ENCODE results near the gene TYW5.

The TYW5 gene

DNA sequence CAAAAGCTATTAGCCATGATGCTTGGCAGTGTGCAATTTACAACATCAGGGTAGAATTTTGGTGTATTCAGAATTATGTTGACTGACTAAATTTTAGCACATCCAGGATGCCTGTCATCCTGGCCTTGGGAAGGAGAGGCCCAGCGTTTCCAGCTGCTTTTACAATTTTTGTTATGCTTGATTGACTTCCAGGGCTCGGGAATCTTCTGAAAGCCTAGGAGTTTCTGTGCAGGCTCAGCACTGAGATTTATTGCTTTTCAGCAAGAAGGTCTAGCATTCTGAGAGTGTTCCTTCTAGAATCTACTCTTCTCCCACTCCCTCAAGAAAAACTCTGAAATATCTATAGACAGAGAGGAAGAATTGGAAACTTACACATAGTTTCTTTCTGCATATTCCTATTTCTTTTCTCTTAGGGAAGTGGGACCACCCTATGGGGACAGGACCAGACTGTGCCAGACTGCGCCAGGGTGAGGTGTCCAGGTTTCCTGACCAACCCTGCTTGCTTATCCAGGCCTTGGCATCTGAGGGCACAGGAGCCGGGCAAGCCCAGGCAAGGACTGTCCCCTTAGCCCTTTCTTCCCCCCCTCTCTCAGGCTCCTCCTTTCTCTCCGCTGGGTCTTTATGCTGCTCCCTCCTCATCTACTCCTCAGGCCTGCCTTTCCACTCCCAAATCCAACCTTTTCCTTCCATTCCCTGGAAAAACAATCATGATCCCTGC is 27.0 kb upstream of the TYW5 start:
- no peak overlapping the region for H3K4me3 ChIP-seq (ENCODE audit: low read depth, low read length)
- no CpG with 5 or more reads among the region's 5 CpGs for WGBS (ENCODE audit: extremely low coverage, insufficient coverage, insufficient read length)
- no peaks in the 10 kb centered on the region for H3K79me2 ChIP-seq (ENCODE audit: control insufficient read depth, insufficient read depth, low read length, poor library complexity)
- H3K27ac ChIP-seq (ENCODE audit: low read depth, low read length): no peak overlapping the region
- H3K4me2 ChIP-seq (ENCODE audit: low read length): no peak overlapping the region
- H3K9ac ChIP-seq (ENCODE audit: low read length): no peak overlapping the region
- no peaks in the 10 kb centered on the region for H3K9me3 ChIP-seq (ENCODE audit: insufficient read depth, low read depth, low read length)
- H3K4ac ChIP-seq (ENCODE audit: low read depth, low read length): no peak overlapping the region
- no peak overlapping the region for H2BK5ac ChIP-seq (ENCODE audit: low read depth, low read length, poor library complexity)
- DNase-seq: no peak
- H3K18ac ChIP-seq (ENCODE audit: low read length): no peak overlapping the region
- H2AFZ ChIP-seq (ENCODE audit: insufficient read depth, low read length, poor library complexity): no peak overlapping the region
- no peak overlapping the region for H3K14ac ChIP-seq (ENCODE audit: low read length)
- H2BK12ac ChIP-seq (ENCODE audit: low read length): no peak overlapping the region
- H2BK120ac ChIP-seq (ENCODE audit: insufficient read depth, low read length, poor library complexity): no peak overlapping the region
- H3K23ac ChIP-seq (ENCODE audit: low read length): no peak overlapping the region
- no peaks in the 10 kb centered on the region for H3K36me3 ChIP-seq (ENCODE audit: control insufficient read depth in 1 of 2, insufficient read depth in 2 of 2, low read length in 2 of 2)
- peaks cover 0 to 2% of the 10 kb centered on the region in 2 experiments for H3K4me1 ChIP-seq (ENCODE audit: control insufficient read depth in 1 of 2, insufficient read depth in 2 of 2, low read length in 2 of 2)
- H3K79me1 ChIP-seq (ENCODE audit: low read length): peaks cover 2% of the 10 kb centered on the region
- H4K12ac ChIP-seq (ENCODE audit: low read depth, low read length): no peak overlapping the region
- peak overlapping the region; percentile 5 for H4K91ac ChIP-seq (ENCODE audit: low read depth, low read length)
- no peak overlapping the region for H4K8ac ChIP-seq (ENCODE audit: low read depth, low read length)
- H3K27me3 ChIP-seq (ENCODE audit: insufficient read depth, low read length): no peaks in the 10 kb centered on the region
- no peak overlapping the region for H2AK5ac ChIP-seq (ENCODE audit: low read length)

DNA sequence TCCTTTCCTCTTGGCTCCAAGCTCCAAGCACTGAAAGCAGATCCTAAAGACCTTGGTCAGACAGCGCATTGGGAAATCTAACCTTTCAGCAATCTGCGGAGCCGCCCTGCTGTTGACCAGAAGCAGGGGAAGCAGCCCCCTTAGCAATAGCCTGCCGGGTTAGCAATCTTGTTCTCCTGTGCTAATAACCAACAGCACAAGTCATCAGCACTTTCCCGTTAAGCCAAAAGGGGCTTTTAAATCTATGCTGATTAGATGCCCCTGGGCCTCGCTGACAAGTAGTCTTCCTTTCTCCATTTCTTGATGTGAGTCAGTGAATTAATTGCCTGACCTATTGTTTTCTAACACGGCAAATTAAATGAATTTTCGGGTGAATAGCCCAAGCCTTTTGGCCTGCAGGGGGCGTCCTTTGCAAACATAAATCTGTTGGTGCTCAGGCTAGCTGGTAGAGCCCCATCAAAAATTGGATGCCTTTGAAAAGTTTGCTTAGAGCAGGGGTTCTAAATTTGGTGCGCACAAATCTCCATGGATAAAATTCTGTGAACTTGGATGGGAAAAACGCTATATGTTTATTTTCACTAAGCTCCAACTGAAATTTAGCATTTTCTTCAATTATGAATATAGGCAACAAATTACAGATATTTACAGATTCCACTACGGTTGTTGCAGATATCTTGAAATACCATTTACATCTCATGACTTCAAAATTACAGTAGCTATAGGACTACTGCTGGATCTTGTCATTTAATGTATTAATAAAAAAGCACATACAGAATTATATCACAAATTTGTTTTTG is 24.7 kb upstream of the TYW5 start:
- Histone ChIP-seq H2BK5ac (ENCODE audit: low read depth, low read length, poor library complexity) (no peak overlapping the region), H3K9me3 (ENCODE audit: insufficient read depth, low read depth, low read length) (no peaks in the 10 kb centered on the region), H3K23ac (ENCODE audit: low read length) (no peak overlapping the region), H3K18ac (ENCODE audit: low read length) (no peak overlapping the region), H2BK12ac (ENCODE audit: low read length) (peak overlapping the region; percentile 39), H2BK120ac (ENCODE audit: insufficient read depth, low read length, poor library complexity) (no peak overlapping the region), H2AFZ (ENCODE audit: insufficient read depth, low read length, poor library complexity) (no peak overlapping the region), H3K4me3 (ENCODE audit: low read depth, low read length) (no peak overlapping the region), H3K27me3 (ENCODE audit: insufficient read depth, low read length) (no peaks in the 10 kb centered on the region), H3K4me1 (ENCODE audit: control insufficient read depth in 1 of 2, insufficient read depth in 2 of 2, low read length in 2 of 2) (peaks cover 0 to 2% of the 10 kb centered on the region in 2 experiments), H4K91ac (ENCODE audit: low read depth, low read length) (no peak overlapping the region), H3K9ac (ENCODE audit: low read length) (no peak overlapping the region), H3K79me1 (ENCODE audit: low read length) (no peaks in the 10 kb centered on the region), H3K79me2 (ENCODE audit: control insufficient read depth, insufficient read depth, low read length, poor library complexity) (no peaks in the 10 kb centered on the region), H3K4ac (ENCODE audit: low read depth, low read length) (no peak overlapping the region), H3K27ac (ENCODE audit: low read depth, low read length) (no peak overlapping the region), H3K14ac (ENCODE audit: low read length) (no peak overlapping the region), H3K36me3 (ENCODE audit: control insufficient read depth in 1 of 2, insufficient read depth in 2 of 2, low read length in 2 of 2) (no peaks in the 10 kb centered on the region), H3K4me2 (ENCODE audit: low read length) (peak overlapping the region; percentile 87), H2AK5ac (ENCODE audit: low read length) (no peak overlapping the region), H4K12ac (ENCODE audit: low read depth, low read length) (no peak overlapping the region), H4K8ac (ENCODE audit: low read depth, low read length) (peak overlapping the region; percentile 17)
- peak; percentile 74 to 94 for DNase-seq
- WGBS (ENCODE audit: extremely low coverage, insufficient coverage, insufficient read length): no CpG with 5 or more reads among the region's 12 CpGs

DNA sequence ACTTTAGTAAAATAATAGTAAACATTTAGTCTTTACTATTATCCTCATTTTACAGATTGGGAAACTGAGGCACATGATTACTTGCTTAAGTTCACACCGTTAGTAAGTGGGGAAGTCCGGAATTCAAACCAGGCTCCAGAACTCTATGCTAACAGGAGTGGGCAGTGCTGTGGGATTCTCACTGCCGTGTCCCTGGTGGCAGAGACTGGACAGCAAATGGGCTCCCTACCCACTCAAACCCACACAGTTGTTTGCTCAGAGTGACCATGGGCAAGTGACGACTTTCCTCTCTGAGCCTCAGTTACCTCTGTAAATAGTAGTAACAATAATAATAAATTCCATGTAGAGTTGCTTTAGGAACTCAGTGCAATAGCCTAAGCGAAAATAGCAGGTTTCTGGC is 24.1 kb upstream of the TYW5 start:
- Histone ChIP-seq H4K91ac (ENCODE audit: low read depth, low read length) (no peak overlapping the region), H3K27ac (ENCODE audit: low read depth, low read length) (no peak overlapping the region), H3K4me3 (ENCODE audit: low read depth, low read length) (no peak overlapping the region), H3K27me3 (ENCODE audit: insufficient read depth, low read length) (no peaks in the 10 kb centered on the region), H2BK12ac (ENCODE audit: low read length) (no peak overlapping the region), H3K9ac (ENCODE audit: low read length) (no peak overlapping the region), H3K4me2 (ENCODE audit: low read length) (peak overlapping the region; percentile 87), H3K4ac (ENCODE audit: low read depth, low read length) (no peak overlapping the region), H3K14ac (ENCODE audit: low read length) (no peak overlapping the region), H3K23ac (ENCODE audit: low read length) (no peak overlapping the region), H3K4me1 (ENCODE audit: control insufficient read depth in 1 of 2, insufficient read depth in 2 of 2, low read length in 2 of 2) (peaks cover 0 to 2% of the 10 kb centered on the region in 2 experiments), H4K8ac (ENCODE audit: low read depth, low read length) (no peak overlapping the region), H3K9me3 (ENCODE audit: insufficient read depth, low read depth, low read length) (no peaks in the 10 kb centered on the region), H3K18ac (ENCODE audit: low read length) (no peak overlapping the region), H2AK5ac (ENCODE audit: low read length) (no peak overlapping the region), H2AFZ (ENCODE audit: insufficient read depth, low read length, poor library complexity) (no peak overlapping the region), H3K79me2 (ENCODE audit: control insufficient read depth, insufficient read depth, low read length, poor library complexity) (no peaks in the 10 kb centered on the region), H2BK5ac (ENCODE audit: low read depth, low read length, poor library complexity) (no peak overlapping the region), H3K79me1 (ENCODE audit: low read length) (no peaks in the 10 kb centered on the region), H3K36me3 (ENCODE audit: control insufficient read depth in 1 of 2, insufficient read depth in 2 of 2, low read length in 2 of 2) (no peaks in the 10 kb centered on the region), H4K12ac (ENCODE audit: low read depth, low read length) (no peak overlapping the region), H2BK120ac (ENCODE audit: insufficient read depth, low read length, poor library complexity) (no peak overlapping the region)
- no peak for DNase-seq
- WGBS (ENCODE audit: extremely low coverage, insufficient coverage, insufficient read length): no CpG with 5 or more reads among the region's 5 CpGs

- H3K4me1 ChIP-seq (ENCODE audit: control insufficient read depth in 1 of 2, insufficient read depth in 2 of 2, low read length in 2 of 2): peaks cover 0 to 2% of the 10 kb centered on the region in 2 experiments
- no peak overlapping the region for H4K91ac ChIP-seq (ENCODE audit: low read depth, low read length)
- H2BK120ac ChIP-seq (ENCODE audit: insufficient read depth, low read length, poor library complexity): no peak overlapping the region
- no peak overlapping the region for H3K4me3 ChIP-seq (ENCODE audit: low read depth, low read length)
- H3K9me3 ChIP-seq (ENCODE audit: insufficient read depth, low read depth, low read length): no peaks in the 10 kb centered on the region
- H3K79me1 ChIP-seq (ENCODE audit: low read length): no peaks in the 10 kb centered on the region
- no peaks in the 10 kb centered on the region for H3K27me3 ChIP-seq (ENCODE audit: insufficient read depth, low read length)
- no peak overlapping the region for H3K14ac ChIP-seq (ENCODE audit: low read length)
- H3K27ac ChIP-seq (ENCODE audit: low read depth, low read length): no peak overlapping the region
- no peak overlapping the region for H4K8ac ChIP-seq (ENCODE audit: low read depth, low read length)
- no peak overlapping the region for H2BK5ac ChIP-seq (ENCODE audit: low read depth, low read length, poor library complexity)
- H3K36me3 ChIP-seq (ENCODE audit: control insufficient read depth in 1 of 2, insufficient read depth in 2 of 2, low read length in 2 of 2): no peaks in the 10 kb centered on the region
- no peak overlapping the region for H3K9ac ChIP-seq (ENCODE audit: low read length)
- no peak overlapping the region for H2AK5ac ChIP-seq (ENCODE audit: low read length)
- H3K23ac ChIP-seq (ENCODE audit: low read length): no peak overlapping the region
- no peak overlapping the region for H3K18ac ChIP-seq (ENCODE audit: low read length)
- H2AFZ ChIP-seq (ENCODE audit: insufficient read depth, low read length, poor library complexity): no peak overlapping the region
- DNase-seq: peak; percentile 79 to 87
- H3K79me2 ChIP-seq (ENCODE audit: control insufficient read depth, insufficient read depth, low read length, poor library complexity): no peaks in the 10 kb centered on the region
- no peak overlapping the region for H2BK12ac ChIP-seq (ENCODE audit: low read length)
- H4K12ac ChIP-seq (ENCODE audit: low read depth, low read length): no peak overlapping the region
- H3K4ac ChIP-seq (ENCODE audit: low read depth, low read length): no peak overlapping the region
- H3K4me2 ChIP-seq (ENCODE audit: low read length): no peak overlapping the region
Measured at GRCh38 chr2:199977984-199978415, 22.7 kb upstream of the TYW5 start.

All from trophoblast cell (in vitro differentiated cells and primary cell).